HG02623 (cell line): ENCODE measurements around the gene GPR132.
"Not testable (repeated sequence)": the region's sequence is repeated elsewhere in the genome, so short reads cannot be mapped to it uniquely, and the experiment has no call there.

Source experiments
- ATAC-seq: cut with Tn5 transposase; IDR thresholded peaks from one replicate; pipeline ENCODE4 v1.9.1; 2021; ENCODE audit warnings: moderate library complexity; ENCODE audit not compliant: unreplicated experiment

The GPR132 gene

GRCh38 chr14:105065280-105066228 lies at the start of gene GPR132:
Gene GPR132, minus strand, starts transcription at chr14:105065430. Its CDS starts 10,010 bp downstream, at chr14:105055420.
- peak; percentile 41 for ATAC-seq

DNA sequence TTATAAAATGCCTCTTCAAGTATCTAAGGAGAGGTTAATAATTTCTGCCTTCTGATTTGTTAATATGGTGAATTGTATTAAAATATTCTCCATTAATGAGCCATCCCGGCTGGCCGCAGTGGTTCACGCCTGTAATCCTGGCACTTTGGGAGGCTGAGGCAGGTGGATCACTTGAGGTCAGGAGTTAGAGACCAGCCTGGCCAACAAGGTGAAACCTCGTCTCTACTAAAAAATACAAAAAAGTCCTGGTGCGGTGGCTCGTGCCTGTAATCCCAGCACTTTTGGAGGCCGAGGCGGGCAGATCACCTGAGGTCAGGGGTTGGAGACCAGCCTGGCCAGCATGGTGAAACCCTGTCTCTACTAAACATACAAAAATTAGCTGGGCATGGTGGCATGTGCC lies 44.0 kb upstream of the GPR132 start:
- not testable (repeated sequence) for ATAC-seq

GRCh38 chr14:105108516-105108864 lies 43.3 kb upstream of the GPR132 start:
- ATAC-seq = no peak

DNA sequence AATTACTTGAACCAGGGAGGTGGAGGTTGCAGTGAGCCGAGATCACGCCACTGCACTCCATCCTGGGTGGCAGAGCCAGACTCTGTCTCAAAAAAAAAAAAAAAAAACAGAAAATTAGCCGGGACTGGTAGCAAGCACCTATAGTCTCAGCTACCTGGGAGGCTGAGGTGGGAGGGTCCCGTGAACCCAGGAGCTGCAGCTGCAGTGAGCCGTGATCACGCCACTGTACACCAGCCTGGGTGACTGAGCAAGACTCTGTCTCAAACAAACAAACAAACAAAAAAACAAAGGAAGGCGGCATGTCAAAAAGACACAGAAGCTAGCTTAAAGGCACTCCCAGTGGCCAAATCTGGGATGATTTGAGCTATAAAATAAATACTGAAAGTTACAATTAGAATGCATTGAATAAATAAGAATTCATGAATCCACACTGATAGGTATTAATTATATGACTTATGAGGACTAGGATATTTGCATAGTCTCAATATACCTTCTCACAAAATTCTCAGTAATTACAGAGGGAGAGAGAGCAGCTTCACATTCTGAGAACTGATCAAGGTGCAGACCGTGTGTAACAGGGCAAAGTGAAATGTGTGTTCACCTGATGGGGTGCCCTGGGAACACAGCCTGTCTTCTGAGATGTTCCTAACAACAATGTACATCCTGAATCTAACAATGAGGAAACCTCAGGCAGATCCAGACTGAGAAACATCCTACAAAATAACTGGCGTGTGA lies 42.7 kb upstream of the GPR132 start:
- ATAC-seq = no peak

DNA sequence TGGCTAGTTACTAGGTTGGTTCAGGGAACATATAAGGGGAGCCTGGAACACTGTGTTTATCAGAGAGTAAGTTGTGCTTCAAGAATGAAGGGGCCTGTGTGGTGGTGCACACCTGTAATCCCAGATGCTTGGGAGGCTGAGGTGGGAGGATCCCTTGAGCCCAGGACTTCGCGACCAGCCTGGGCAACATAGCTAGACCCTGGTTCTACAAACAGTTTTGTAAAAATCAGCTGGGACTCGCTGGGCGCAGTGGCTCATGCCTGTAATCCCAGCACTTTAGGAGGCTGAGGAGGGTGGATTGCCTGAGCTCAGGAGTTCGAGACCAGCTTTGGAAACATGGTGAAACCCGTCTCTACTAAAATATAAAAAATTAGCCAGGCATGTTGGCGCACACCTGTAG lies 42.1 kb upstream of the GPR132 start:
- ATAC-seq = no peak

GRCh38 chr14:105105158-105105557 lies 39.9 kb upstream of the GPR132 start:
- no peak for ATAC-seq

DNA sequence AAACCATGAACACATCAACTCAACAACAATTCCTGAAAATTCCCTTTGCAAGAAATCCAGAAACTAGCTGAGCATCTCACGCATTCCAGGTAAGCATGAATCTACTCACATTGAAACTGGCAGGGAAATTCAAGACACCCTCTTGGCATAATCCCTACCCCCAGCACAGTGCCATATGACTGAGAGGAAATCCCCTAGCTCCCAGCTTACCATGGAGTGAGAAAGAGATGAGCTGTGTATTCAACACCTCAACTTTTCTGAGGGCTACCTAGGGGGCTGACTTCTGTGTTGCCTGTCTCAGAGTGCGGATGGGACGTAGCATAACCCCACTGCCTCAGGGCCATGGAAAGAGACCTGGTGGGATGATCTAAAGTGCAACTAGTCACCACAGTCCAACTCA lies 37.7 kb upstream of the GPR132 start:
- ATAC-seq = no peak

DNA sequence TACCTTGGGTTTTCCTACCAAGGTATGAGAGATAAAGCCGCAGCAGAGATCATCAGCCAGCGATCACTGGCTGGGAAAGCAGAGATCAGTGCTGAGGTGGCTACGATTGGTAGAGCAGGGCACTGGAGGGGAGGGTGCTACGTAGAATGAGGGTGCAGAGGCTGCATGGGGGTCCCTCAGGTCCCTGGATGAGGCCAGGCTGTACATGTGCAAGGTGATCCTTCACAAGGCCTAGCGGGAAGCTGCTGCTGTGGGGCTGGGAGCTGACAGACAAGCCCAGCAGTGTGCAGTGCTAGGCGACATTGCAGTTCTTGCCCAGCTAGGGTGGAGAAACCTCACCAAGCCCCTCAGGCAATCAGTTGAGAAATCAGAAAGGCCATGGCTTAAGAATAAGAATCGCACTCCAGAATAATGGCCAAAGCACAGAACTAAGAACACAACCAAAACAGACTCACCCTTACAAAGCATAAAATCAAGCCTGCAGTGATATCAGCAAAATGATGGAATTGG lies 37.2 kb upstream of the GPR132 start:
- no peak for ATAC-seq

DNA sequence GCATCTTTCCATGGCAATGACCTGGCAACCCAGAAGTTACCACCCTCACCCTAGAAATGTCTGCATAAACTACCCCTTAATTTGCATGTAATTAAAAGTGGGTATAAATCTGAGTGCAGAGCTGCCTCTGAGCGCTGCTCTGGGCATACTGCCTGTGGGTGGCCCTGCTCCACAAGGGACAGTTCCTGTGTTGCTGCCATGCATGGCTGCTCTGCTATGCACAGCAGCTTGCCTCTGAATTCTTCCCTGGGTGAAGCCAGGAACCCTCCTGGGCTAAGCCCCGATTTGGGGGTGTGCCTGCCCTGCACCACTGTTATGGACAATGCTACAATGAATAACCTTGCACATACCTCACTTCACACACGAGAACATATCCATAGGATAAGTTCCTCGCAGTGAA lies 35.7 kb upstream of the GPR132 start:
- no peak for ATAC-seq

- no peak for ATAC-seq
These were observed 34.5 kb upstream of the GPR132 start for GRCh38 chr14:105099778-105100177.

- ATAC-seq = no peak
These were observed 33.1 kb upstream of the GPR132 start for GRCh38 chr14:105098316-105098715.

GRCh38 chr14:105097794-105098127 lies 32.5 kb upstream of the GPR132 start:
- no peak for ATAC-seq

DNA sequence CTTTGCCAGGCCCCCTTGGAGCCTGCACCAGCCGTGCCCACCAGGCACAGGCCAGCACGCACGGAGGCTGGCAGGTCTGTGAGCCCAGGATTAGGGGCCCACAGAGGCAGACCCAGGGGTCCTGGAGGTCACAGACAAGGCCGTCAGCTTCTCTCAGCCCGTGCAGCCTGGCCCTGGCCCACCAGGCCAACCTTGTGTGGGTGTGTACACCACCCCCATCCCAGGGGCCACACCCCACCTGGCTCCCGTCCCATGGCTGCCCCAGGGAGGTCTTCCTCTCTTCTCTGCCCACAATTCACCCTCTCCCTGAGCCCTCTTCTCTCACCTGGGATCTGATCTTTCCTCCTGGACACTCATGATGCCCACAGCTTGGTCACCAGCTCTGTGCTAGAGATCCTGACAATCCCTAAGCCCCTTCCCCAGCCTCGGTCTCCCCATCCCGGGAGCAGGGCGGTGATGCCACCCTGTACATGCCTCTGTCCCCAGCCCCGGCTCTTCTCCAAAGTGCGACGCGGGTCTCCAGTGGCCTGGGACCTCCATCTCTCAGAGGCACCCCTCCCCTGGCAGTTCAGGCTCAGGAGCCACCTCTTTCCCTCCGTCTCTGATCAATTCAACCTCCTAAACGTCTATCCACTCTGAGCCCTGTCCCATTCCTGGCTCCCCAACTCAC lies 31.1 kb upstream of the GPR132 start:
- ATAC-seq = no peak

- no peak for ATAC-seq
These were observed 30.1 kb upstream of the GPR132 start for GRCh38 chr14:105095236-105095805.

GRCh38 chr14:105094193-105094907 lies 29.1 kb upstream of the GPR132 start:
- no peak for ATAC-seq

DNA sequence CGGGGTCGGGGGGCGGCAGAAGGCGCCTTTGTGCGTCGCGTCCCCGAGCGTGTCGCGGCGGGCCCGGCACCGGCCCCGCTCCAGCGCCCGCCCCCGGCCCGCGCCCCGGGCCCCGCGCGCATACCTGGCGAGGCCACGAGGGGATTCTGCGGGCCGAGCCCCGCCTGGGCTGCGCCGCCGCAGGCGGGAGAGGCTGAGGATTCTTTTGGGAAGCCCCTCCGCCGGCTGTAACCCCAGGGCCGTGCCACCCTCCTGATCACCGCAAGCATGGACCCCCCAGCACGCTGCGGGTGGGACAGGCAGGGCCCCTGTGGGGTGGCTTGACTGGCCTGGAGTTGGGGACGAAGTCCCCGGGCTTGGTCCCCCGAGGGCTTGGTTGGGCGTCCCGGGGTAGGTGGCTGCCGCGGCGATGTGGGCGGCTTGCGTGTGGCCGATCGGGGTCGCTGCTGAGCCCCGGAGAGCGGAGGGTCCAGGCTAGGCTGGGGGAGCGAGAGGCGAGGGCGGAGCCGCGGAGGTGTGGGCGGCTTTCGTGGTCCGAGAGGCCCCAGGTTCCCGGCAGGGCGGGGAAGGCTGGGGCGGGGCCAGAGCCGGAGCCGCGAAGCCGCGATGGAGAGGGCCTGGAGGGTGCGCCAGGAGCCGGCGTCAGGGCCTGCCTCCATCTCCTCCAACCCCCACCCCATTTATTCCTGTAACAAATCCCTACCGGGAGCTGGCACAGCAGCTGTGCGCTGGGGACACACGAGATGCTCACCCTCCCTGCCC lies 28.4 kb upstream of the GPR132 start:
- ATAC-seq = peak; percentile 31

DNA sequence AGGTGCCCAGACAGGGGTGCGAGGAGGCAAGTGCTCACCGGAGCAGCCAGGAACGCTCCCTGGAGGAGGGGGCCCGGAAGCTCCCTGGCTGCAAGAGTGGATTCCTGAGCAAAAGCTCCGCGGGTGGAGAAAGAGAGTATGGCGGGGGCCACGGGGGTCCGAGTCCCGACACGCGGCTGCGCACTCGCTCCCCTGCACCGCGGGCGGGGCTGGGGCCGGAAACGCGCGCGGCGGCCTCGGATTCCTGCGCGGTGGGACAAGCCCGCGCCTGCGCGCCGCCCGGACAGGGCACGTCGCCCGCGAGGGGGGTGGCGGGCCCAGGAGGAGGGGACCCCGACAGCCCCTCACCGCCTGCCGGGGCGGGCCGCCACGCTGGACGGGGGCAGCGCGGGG lies 27.8 kb upstream of the GPR132 start:
- no peak for ATAC-seq

- no peak for ATAC-seq
These were observed 27.2 kb upstream of the GPR132 start for GRCh38 chr14:105092171-105093037.
